ENCODE data around the gene RBMS3. TPM values are rescaled to one million over a fixed set of nuclear protein-coding genes. Genes with fewer than 3 reads are reported as not detected.
A peak's percentile ranks its signal among the peaks of the same experiment; 100 is the strongest.

Gene RBMS3
- total RNA-seq, 1 donor from 2014 or later, result 0.47 TPM

GRCh38 chr3:29338377-29338776 lies 57.5 kb downstream of the RBMS3 start:
- Mint-ChIP-seq H3K4me3 (no peak overlapping the region), H3K36me3 (no peaks in the 10 kb centered on the region), H3K4me1 (peaks cover 22% of the 10 kb centered on the region), H3K27me3 (ENCODE audit: insufficient read depth, low read depth) (no peaks in the 10 kb centered on the region), H3K27ac (no peak overlapping the region), H3K9me3 (no peaks in the 10 kb centered on the region)
- DNase-seq (ENCODE audit: low spot score), result no peak
- H3K4me2 ChIP-seq, result no peak overlapping the region
- peaks cover 5% of the 10 kb centered on the region for H3K4me1 ChIP-seq
- H3K27ac ChIP-seq, result no peak overlapping the region
- no peaks in the 10 kb centered on the region for H4K20me1 ChIP-seq (ENCODE audit: low read depth)
- H3K4me3 ChIP-seq, result no peak overlapping the region
- TF ChIP-seq EZH2phosphoT487 (IDR thresholded peaks at IDR 0.05), result no peak
- TF ChIP-seq EZH2 (IDR thresholded peaks at IDR 0.05), result no peak
- TF ChIP-seq, protein P1, sequence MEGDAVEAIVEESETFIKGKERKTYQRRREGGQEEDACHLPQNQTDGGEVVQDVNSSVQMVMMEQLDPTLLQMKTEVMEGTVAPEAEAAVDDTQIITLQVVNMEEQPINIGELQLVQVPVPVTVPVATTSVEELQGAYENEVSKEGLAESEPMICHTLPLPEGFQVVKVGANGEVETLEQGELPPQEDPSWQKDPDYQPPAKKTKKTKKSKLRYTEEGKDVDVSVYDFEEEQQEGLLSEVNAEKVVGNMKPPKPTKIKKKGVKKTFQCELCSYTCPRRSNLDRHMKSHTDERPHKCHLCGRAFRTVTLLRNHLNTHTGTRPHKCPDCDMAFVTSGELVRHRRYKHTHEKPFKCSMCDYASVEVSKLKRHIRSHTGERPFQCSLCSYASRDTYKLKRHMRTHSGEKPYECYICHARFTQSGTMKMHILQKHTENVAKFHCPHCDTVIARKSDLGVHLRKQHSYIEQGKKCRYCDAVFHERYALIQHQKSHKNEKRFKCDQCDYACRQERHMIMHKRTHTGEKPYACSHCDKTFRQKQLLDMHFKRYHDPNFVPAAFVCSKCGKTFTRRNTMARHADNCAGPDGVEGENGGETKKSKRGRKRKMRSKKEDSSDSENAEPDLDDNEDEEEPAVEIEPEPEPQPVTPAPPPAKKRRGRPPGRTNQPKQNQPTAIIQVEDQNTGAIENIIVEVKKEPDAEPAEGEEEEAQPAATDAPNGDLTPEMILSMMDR (IDR thresholded peaks at IDR 0.05), result no peak
- H3F3A ChIP-seq (ENCODE audit: low read depth), result no peaks in the 10 kb centered on the region
- no peaks in the 10 kb centered on the region for H3K79me2 ChIP-seq (ENCODE audit: low read depth)
- H3K27me3 ChIP-seq, result no peaks in the 10 kb centered on the region
- H3K36me3 ChIP-seq, result no peaks in the 10 kb centered on the region
- H3K9me3 ChIP-seq (ENCODE audit: low read depth), result no peaks in the 10 kb centered on the region
- no peak overlapping the region for H3K9ac ChIP-seq
- H2AFZ ChIP-seq (replicated peaks), result no peak overlapping the region

- H3K9me3 ChIP-seq (ENCODE audit: low read depth), result no peaks in the 10 kb centered on the region
- no peak overlapping the region for H3K9ac ChIP-seq
- no peak overlapping the region for H3K27ac ChIP-seq
- H3K4me2 ChIP-seq, result no peak overlapping the region
- H3K79me2 ChIP-seq (ENCODE audit: low read depth), result no peaks in the 10 kb centered on the region
- H3F3A ChIP-seq (ENCODE audit: low read depth), result no peaks in the 10 kb centered on the region
- no peaks in the 10 kb centered on the region for H3K27me3 ChIP-seq
- Mint-ChIP-seq H3K27me3 (ENCODE audit: insufficient read depth, low read depth) (no peaks in the 10 kb centered on the region), H3K9me3 (no peaks in the 10 kb centered on the region), H3K4me1 (peaks cover 15% of the 10 kb centered on the region), H3K4me3 (no peak overlapping the region), H3K36me3 (no peaks in the 10 kb centered on the region), H3K27ac (no peak overlapping the region)
- no peaks in the 10 kb centered on the region for H3K36me3 ChIP-seq
- no peak for DNase-seq (ENCODE audit: low spot score)
- no peaks in the 10 kb centered on the region for H4K20me1 ChIP-seq (ENCODE audit: low read depth)
- peaks cover 5% of the 10 kb centered on the region for H3K4me1 ChIP-seq
- H3K4me3 ChIP-seq, result no peak overlapping the region
- H2AFZ ChIP-seq (replicated peaks), result peak overlapping the region; percentile 4
- TF ChIP-seq, protein P1 (IDR thresholded peaks at IDR 0.05), result no peak
- TF ChIP-seq EZH2 (IDR thresholded peaks at IDR 0.05) (no peak), EZH2phosphoT487 (IDR thresholded peaks at IDR 0.05) (no peak)
Measured at GRCh38 chr3:29339016-29339833, 58.4 kb downstream of the RBMS3 start.

GRCh38 chr3:29344154-29344553 lies 63.3 kb downstream of the RBMS3 start:
- H3K4me1 Mint-ChIP-seq, result peaks cover 2% of the 10 kb centered on the region
- no peaks in the 10 kb centered on the region for H4K20me1 ChIP-seq (ENCODE audit: low read depth)

More at GRCh38 chr3:29344154-29344553, 63.3 kb downstream of the RBMS3 start:
- Histone ChIP-seq H3K4me2 (no peak overlapping the region), H3K9ac (no peak overlapping the region), H3K4me1 (peaks cover 1% of the 10 kb centered on the region), H3F3A (ENCODE audit: low read depth) (no peaks in the 10 kb centered on the region), H3K79me2 (ENCODE audit: low read depth) (no peaks in the 10 kb centered on the region), H2AFZ (replicated peaks) (no peak overlapping the region), H3K36me3 (no peaks in the 10 kb centered on the region), H3K27ac (no peak overlapping the region), H3K4me3 (no peak overlapping the region), H3K27me3 (no peaks in the 10 kb centered on the region), H3K9me3 (ENCODE audit: low read depth) (no peaks in the 10 kb centered on the region)
- Mint-ChIP-seq H3K27me3 (ENCODE audit: insufficient read depth, low read depth) (no peaks in the 10 kb centered on the region), H3K9me3 (no peaks in the 10 kb centered on the region), H3K36me3 (no peaks in the 10 kb centered on the region), H3K27ac (no peak overlapping the region), H3K4me3 (no peak overlapping the region)
- no peak for DNase-seq (ENCODE audit: low spot score)
- TF ChIP-seq, protein P1 (IDR thresholded peaks at IDR 0.05), result no peak
- TF ChIP-seq EZH2phosphoT487 (IDR thresholded peaks at IDR 0.05) (no peak), EZH2 (IDR thresholded peaks at IDR 0.05) (no peak)
